Upper lobe of right lung (tissue), 1 donor: ENCODE results near the gene ZNF91. TPM values are rescaled to one million over a fixed set of nuclear protein-coding genes. Genes with fewer than 3 reads are reported as not detected.
"Not testable (repeated sequence)": the region's sequence is repeated elsewhere in the genome, so short reads cannot be mapped to it uniquely, and the experiment has no call there.

ENCODE experiments used
- ATAC-seq: fragments of 200-7000 bp; cut with Tn5 transposase; one replicate; pipeline ENCODE4 v1.9.1; 2020; ENCODE audit warnings: mild to moderate bottlenecking, moderate library complexity
- DNase-seq: peaks from one replicate; pipeline ENCODE4 v3.0.0-alpha.2; 2020
- H3K27ac ChIP-seq: fragments of 200-600 bp; one replicate; pipeline ENCODE4 v1.8.0; 2022
- H3K27me3 ChIP-seq: fragments of 200-600 bp; one replicate; pipeline ENCODE4 v1.8.0; 2022; ENCODE audit warnings: mild to moderate bottlenecking
- H3K36me3 ChIP-seq: fragments of 200-600 bp; one replicate; pipeline ENCODE4 v1.8.0; 2022
- H3K4me1 ChIP-seq: fragments of 200-600 bp; one replicate; pipeline ENCODE4 v1.8.0; 2022
- H3K4me3 ChIP-seq: fragments of 200-600 bp; one replicate; pipeline ENCODE4 v1.8.0; 2022; ENCODE audit warnings: mild to moderate bottlenecking
- H3K9me3 ChIP-seq: fragments of 200-600 bp; one replicate; pipeline ENCODE4 v1.8.0; 2022
- CTCF ChIP-seq: fragments of 200-600 bp; IDR thresholded peaks from one replicate; pipeline ENCODE4 v1.8.0; 2022; ENCODE audit warnings: antibody characterized with exemption
- intact Hi-C: fragments of 100-400 bp; cut with DNase I; formaldehyde crosslinking; loops from one replicate; pipeline ENCODE4 v1.11.0; 2022
- total RNA-seq: library from RNA; stranded (reverse); fragmentation: NEBNext Ultra II Directional; extraction: Animal tissue kit (Norgen Biotek cat#: 25700); gene quantifications from one replicate; pipeline ENCODE4 v1.2.1, GENCODE V29; 2021
- donor health status: DM: no; HTN: yes; CAD: no; lungs with severe emphysema.

The ZNF91 gene
- total RNA-seq, 1 donor from 2014 or later, result 49.7 TPM

- TF ChIP-seq CTCF, result no peak
- no peaks in the 10 kb centered on the region for H3K27me3 ChIP-seq
- H3K4me1 ChIP-seq, result no peaks in the 10 kb centered on the region
- ATAC-seq (no peak), DNase-seq (no peak)
- no peak overlapping the region for H3K27ac ChIP-seq
- H3K4me3 ChIP-seq, result no peak overlapping the region
- peaks cover 3% of the 10 kb centered on the region for H3K36me3 ChIP-seq
- H3K9me3 ChIP-seq, result peaks cover 91% of the 10 kb centered on the region
- intact Hi-C loops, result no loop called here
Measured at GRCh38 chr19:23345838-23346237, 49.4 kb downstream of the ZNF91 start.

- DNase-seq, result no peak
- Histone ChIP-seq H3K27me3 (no peaks in the 10 kb centered on the region), H3K4me3 (no peak overlapping the region), H3K27ac (no peak overlapping the region), H3K9me3 (peaks cover 88% of the 10 kb centered on the region), H3K4me1 (no peaks in the 10 kb centered on the region), H3K36me3 (peaks cover 7% of the 10 kb centered on the region)
- no peak for ATAC-seq
- TF ChIP-seq CTCF, result no peak
- intact Hi-C loops, result no loop called here
Measured at GRCh38 chr19:23343434-23344010, 51.7 kb downstream of the ZNF91 start.

- DNase-seq (no peak), ATAC-seq (no peak)
- no peak overlapping the region for H3K27ac ChIP-seq
- no peak for TF ChIP-seq CTCF
- H3K9me3 ChIP-seq, result peaks cover 13% of the 10 kb centered on the region
- no peak overlapping the region for H3K4me3 ChIP-seq
- no peaks in the 10 kb centered on the region for H3K36me3 ChIP-seq
- intact Hi-C loops, result no loop called here
- H3K4me1 ChIP-seq, result no peaks in the 10 kb centered on the region
- no peaks in the 10 kb centered on the region for H3K27me3 ChIP-seq
Measured at GRCh38 chr19:23328211-23328610, 67.1 kb downstream of the ZNF91 start.

GRCh38 chr19:23321953-23322549, 73.2 kb downstream of the ZNF91 start:
- ATAC-seq (no peak), DNase-seq (no peak)
- intact Hi-C loops, result loop anchor here (2.0 kb wide), 1 partner anchor 145 kb away; no protein-coding TSS in a partner anchor
- TF ChIP-seq CTCF, result no peak
- no peaks in the 10 kb centered on the region for H3K4me1 ChIP-seq
- peaks cover 4% of the 10 kb centered on the region for H3K9me3 ChIP-seq
- H3K4me3 ChIP-seq, result no peak overlapping the region
- H3K27me3 ChIP-seq, result no peaks in the 10 kb centered on the region
- no peak overlapping the region for H3K27ac ChIP-seq
- H3K36me3 ChIP-seq, result no peaks in the 10 kb centered on the region

GRCh38 chr19:23321403-23321802, 73.9 kb downstream of the ZNF91 start:
- ATAC-seq, intact Hi-C loops, H3K9me3 ChIP-seq, H3K27ac ChIP-seq, H3K4me3 ChIP-seq, H3K36me3 ChIP-seq, H3K27me3 ChIP-seq, H3K4me1 ChIP-seq, DNase-seq: not testable (repeated sequence)

- H3K36me3 ChIP-seq, H3K4me1 ChIP-seq, H3K4me3 ChIP-seq, H3K9me3 ChIP-seq, DNase-seq, ATAC-seq, H3K27ac ChIP-seq, H3K27me3 ChIP-seq, intact Hi-C loops: not testable (repeated sequence)
Measured at GRCh38 chr19:23319571-23319970, 75.7 kb downstream of the ZNF91 start.

GRCh38 chr19:23318941-23319340, 76.3 kb downstream of the ZNF91 start:
- H3K27me3 ChIP-seq, ATAC-seq, H3K27ac ChIP-seq, H3K36me3 ChIP-seq, DNase-seq, intact Hi-C loops, H3K9me3 ChIP-seq, H3K4me3 ChIP-seq, H3K4me1 ChIP-seq: not testable (repeated sequence)
